Esophagus squamous epithelium (tissue), 5 donors: Measurements from ENCODE around the gene MAP4K4. TPM values are rescaled to one million over a fixed set of nuclear protein-coding genes. Genes with fewer than 3 reads are reported as not detected.

Experiments
- DNase-seq: peaks from one replicate; lab custom pipeline; 2025; lab: John Stamatoyannopoulos, UW
- H3K27ac ChIP-seq, 4 donors: fragments of 200-600 bp; sonication (generic); one replicate each; pipeline ENCODE4 v1.5.1; 2016 to 2019; ENCODE audit warnings: mild to moderate bottlenecking in 1 of 4
- H3K27me3 ChIP-seq, 4 donors: fragments of 200-600 bp; sonication (generic); 1 replicate in 3 of 4; 2 replicates in 1 of 4; pipeline versions ENCODE4 v1.5.1 to v1.6.0; 2017 to 2021; ENCODE audit warnings: antibody characterized with exemption in 1 of 4
- H3K36me3 ChIP-seq, 3 donors: fragments of 200-600 bp; sonication (generic); one replicate each; pipeline ENCODE4 v1.5.1; 2016 to 2019
- H3K4me1 ChIP-seq, 3 donors: fragments of 200-600 bp; sonication (generic); one replicate each; pipeline ENCODE4 v1.5.1; 2017 to 2019
- H3K4me3 ChIP-seq, 4 donors: fragments of 200-600 bp; sonication (generic); 1 replicate in 3 of 4; 2 replicates in 1 of 4; pipeline ENCODE4 v1.5.1; 2016 to 2019; ENCODE audit warnings: mild to moderate bottlenecking in 2 of 4, moderate library complexity in 1 of 4
- H3K9me3 ChIP-seq, 3 donors: fragments of 200-600 bp; sonication (generic); one replicate each; pipeline ENCODE4 v1.5.1; 2016 to 2019
- CTCF ChIP-seq, 6 experiments: fragments of 450-650 bp in 4 of 6; fragments of 200-600 bp in 2 of 6; sonication (generic) in 2 of 6; IDR thresholded peaks; one replicate each; pipeline ENCODE4 v1.5.1; 2016 to 2019; ENCODE audit warnings: antibody characterized with exemption in 6 of 6, mild to moderate bottlenecking in 4 of 6, moderate library complexity in 4 of 6
- POLR2A ChIP-seq, 4 donors: fragments of 450-650 bp; IDR thresholded peaks; one replicate each; pipeline ENCODE4 v1.6.1; 2017; ENCODE audit warnings: antibody characterized with exemption in 4 of 4, mild to moderate bottlenecking in 4 of 4, moderate library complexity in 3 of 4
- WGBS, 2 donors: methylation state at CpG; one replicate each; pipeline ENCODE4 v1.1.5; 2018; 5-methylcytosine and 5-hydroxymethylcytosine counted together
- intact Hi-C: fragments of 100-400 bp; cut with DNase I; formaldehyde crosslinking; loops from one replicate; pipeline ENCODE4 v1.15.0; 2022
- total RNA-seq, 4 donors: library from RNA; depleted of rRNA; stranded (reverse); fragments of >200 nt; gene quantifications; one replicate each; pipeline ENCODE4 v1.1.0, GENCODE V29; 2016
- donor health status: DM: yes; HTN: yes; CAD: no.

MAP4K4 gene
- total RNA-seq, 4 donors from 2014 or later = 46.0 to 121 (median 53.9) TPM

DNA sequence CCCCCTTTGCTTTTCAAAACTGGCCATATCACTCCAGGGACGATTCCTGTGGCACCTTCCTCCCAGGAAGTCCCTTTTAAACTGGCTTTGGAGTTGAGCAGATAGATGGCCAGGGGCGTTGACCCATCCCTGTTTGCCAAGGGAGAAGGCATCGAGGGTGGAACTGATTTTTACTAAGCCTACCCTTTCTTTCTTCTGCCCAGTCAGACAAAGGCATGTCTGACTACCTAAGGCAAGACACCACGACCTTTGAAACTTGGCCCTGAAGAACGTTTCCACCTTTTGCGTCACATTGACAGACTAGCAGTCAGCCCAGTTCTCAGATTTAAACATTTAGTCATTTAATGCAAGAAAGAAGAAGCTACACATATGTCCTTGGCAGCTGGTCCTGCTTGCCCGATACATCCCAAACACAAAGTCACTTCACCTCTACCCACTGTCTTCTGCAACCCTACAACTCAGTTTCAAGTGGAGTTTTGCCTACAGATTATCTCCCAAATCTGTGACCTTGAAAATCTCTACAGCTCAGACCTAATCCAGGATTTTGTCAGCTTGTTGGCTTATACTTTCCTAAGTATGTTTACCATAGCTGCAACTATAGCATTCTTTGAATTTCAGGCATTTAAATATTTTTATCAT lies 192.1 kb downstream of the MAP4K4 start:
- WGBS, 2 donors = 80% methylated on average over 6 to 7 of the region's 7 CpGs
- H3K4me1 ChIP-seq = peaks cover 0 to 1% (median 0%) of the 10 kb centered on the region in 3 donors
- intact Hi-C loops = loop anchor here (10.0 kb wide), 1 partner anchor 125 kb away; no protein-coding TSS in a partner anchor

GRCh38 chr2:101892377-101892776 lies 194.9 kb downstream of the MAP4K4 start:
- peaks cover 9 to 74% (median 11%) of the 10 kb centered on the region in 3 donors for H3K36me3 ChIP-seq
- intact Hi-C loops = no loop called here

More for the DNA sequence above, 192.1 kb downstream of the MAP4K4 start:
- Histone ChIP-seq H3K9me3 (no peaks in the 10 kb centered on the region), H3K4me3 (no peak overlapping the region), H3K36me3 (peaks cover 9 to 99% (median 11%) of the 10 kb centered on the region in 3 donors), H3K27me3 (no peaks in the 10 kb centered on the region), H3K27ac (no peak overlapping the region)
- no peak for DNase-seq
- TF ChIP-seq POLR2A (IDR thresholded peaks at IDR 0.05) (no peak), CTCF (IDR thresholded peaks at IDR 0.05) (no peak)

GRCh38 chr2:101893681-101894381 lies 196.3 kb downstream of the MAP4K4 start:
- TF ChIP-seq CTCF (IDR thresholded peaks at IDR 0.05) (no peak), POLR2A (IDR thresholded peaks at IDR 0.05) (no peak)
- no peaks in the 10 kb centered on the region for H3K4me1 ChIP-seq
- H3K9me3 ChIP-seq = no peaks in the 10 kb centered on the region
- H3K27me3 ChIP-seq = no peaks in the 10 kb centered on the region
- DNase-seq = no peak
- no peak overlapping the region for H3K27ac ChIP-seq
- 85 to 94% methylated on average over 9 of the region's 9 CpGs for WGBS, 2 donors
- H3K4me3 ChIP-seq = no peak overlapping the region
- peaks cover 5 to 59% (median 11%) of the 10 kb centered on the region in 3 donors for H3K36me3 ChIP-seq
- intact Hi-C loops = no loop called here

More at GRCh38 chr2:101892377-101892776, 194.9 kb downstream of the MAP4K4 start:
- WGBS, 2 donors = 90 to 94% methylated on average over 3 of the region's 3 CpGs
- no peaks in the 10 kb centered on the region for H3K4me1 ChIP-seq
- DNase-seq = no peak
- H3K27me3 ChIP-seq = no peaks in the 10 kb centered on the region
- no peak overlapping the region for H3K4me3 ChIP-seq
- no peaks in the 10 kb centered on the region for H3K9me3 ChIP-seq
- TF ChIP-seq POLR2A (IDR thresholded peaks at IDR 0.05) (no peak), CTCF (IDR thresholded peaks at IDR 0.05) (no peak)
- H3K27ac ChIP-seq = no peak overlapping the region

- no peaks in the 10 kb centered on the region for H3K27me3 ChIP-seq
- H3K27ac ChIP-seq = no peak overlapping the region
- H3K4me3 ChIP-seq = no peak overlapping the region
- 76 to 85% methylated on average over 7 of the region's 7 CpGs for WGBS, 2 donors
- H3K9me3 ChIP-seq = no peaks in the 10 kb centered on the region
- no peak for DNase-seq
- TF ChIP-seq CTCF (IDR thresholded peaks at IDR 0.05) = no peak
- no peak for TF ChIP-seq POLR2A (IDR thresholded peaks at IDR 0.05)
- peaks cover 0 to 47% (median 11%) of the 10 kb centered on the region in 3 donors for H3K36me3 ChIP-seq
- H3K4me1 ChIP-seq = no peaks in the 10 kb centered on the region
- intact Hi-C loops = no loop called here
Measured at GRCh38 chr2:101895039-101895438, 197.5 kb downstream of the MAP4K4 start.

- H3K27ac ChIP-seq = no peak overlapping the region
Measured at GRCh38 chr2:101895819-101896322, 198.4 kb downstream of the MAP4K4 start.

More at GRCh38 chr2:101895819-101896322, 198.4 kb downstream of the MAP4K4 start:
- no peaks in the 10 kb centered on the region for H3K4me1 ChIP-seq
- no peak for DNase-seq
- H3K4me3 ChIP-seq = no peak overlapping the region
- no peaks in the 10 kb centered on the region for H3K9me3 ChIP-seq
- no peaks in the 10 kb centered on the region for H3K27me3 ChIP-seq
- H3K36me3 ChIP-seq = peaks cover 0 to 39% (median 7%) of the 10 kb centered on the region in 3 donors
- 45 to 83% methylated on average over 2 of the region's 2 CpGs for WGBS, 2 donors
- TF ChIP-seq CTCF (IDR thresholded peaks at IDR 0.05) (no peak), POLR2A (IDR thresholded peaks at IDR 0.05) (no peak)
- intact Hi-C loops = no loop called here
